NB4 (cell line): ENCODE measurements around the gene CFAP91.

Experiments used
- DNase-seq: peaks from one replicate; pipeline ENCODE4 v3.0.0; 2010; ENCODE audit warnings: low read depth
- H3K4me3 ChIP-seq: one replicate; pipeline ENCODE4 v1.5.1; 2011; ENCODE audit warnings: mild to moderate bottlenecking, low read depth, low read length, moderate library complexity
- MYC ChIP-seq: IDR thresholded peaks from 2 replicates; pipeline ENCODE4 v1.6.1; 2011; ENCODE audit warnings: low read depth, low read length
- POLR2A ChIP-seq: IDR thresholded peaks from 2 replicates; pipeline ENCODE4 v1.6.1; 2011; ENCODE audit warnings: mild to moderate bottlenecking; ENCODE audit not compliant: insufficient read length; ENCODE audit errors: extremely low read depth
- TF ChIP-seq, protein P1 (sequence below): IDR thresholded peaks from 2 replicates; pipeline ENCODE4 v1.6.1; 2011; ENCODE audit warnings: low read depth, low read length
- TF ChIP-seq, protein P2 (sequence below): IDR thresholded peaks from one replicate; pipeline ENCODE4 v1.5.1; 2012; ENCODE audit warnings: low read depth, low read length

CFAP91 gene

DNA sequence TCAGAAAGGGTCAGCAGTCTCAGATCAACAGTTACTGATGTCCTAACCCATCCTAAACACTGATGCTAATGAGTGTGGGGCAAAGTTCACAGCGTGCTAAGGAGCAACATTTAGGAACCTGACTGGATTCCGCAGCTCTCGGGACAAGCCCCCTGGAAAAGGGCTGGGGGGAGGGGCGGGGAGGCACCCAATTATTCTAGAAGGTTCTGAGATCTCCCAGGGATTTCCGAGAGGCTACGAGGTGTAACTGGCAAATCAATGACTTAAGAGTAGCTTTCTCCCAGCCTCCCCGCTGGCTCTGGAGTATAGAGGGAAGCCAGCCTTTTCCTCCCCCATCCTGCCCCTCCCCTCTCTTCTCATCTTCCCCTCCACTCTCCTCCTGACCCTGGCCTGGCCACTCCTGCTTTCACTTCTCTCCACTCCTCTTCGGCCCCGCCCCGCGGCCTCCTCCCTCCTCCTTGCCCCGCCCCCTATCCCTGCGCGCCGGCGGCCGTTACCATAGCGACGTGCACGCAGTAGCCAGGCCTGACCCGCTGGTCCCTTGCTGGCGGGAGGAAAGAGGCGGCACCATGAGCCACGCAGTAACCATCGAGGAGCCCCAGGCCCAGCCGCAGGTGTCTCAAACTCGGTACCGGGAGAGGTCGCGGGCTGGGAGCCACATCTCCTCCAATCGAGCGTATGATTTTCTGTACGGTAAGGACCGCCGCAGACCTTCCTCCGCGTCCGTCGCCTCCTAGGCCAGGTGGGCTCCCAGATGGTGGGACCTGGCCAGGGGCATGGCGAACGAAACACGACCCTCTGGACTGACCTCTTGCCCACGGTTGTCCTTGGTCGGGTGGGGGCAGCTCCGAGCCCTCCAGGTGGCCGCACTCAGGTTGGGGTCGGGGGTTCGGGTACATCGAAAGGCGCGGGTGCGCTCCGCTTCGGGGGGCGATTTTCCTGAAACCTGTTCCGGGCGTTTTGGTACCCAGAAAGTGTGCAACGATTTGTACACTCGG is at the start of gene CFAP91:
CFAP91 (plus strand) TSS at position 493 of the 998 bp plus-strand sequence; CDS start at position 570, 77 bp downstream.
- TF ChIP-seq MYC = no peak
- TF ChIP-seq POLR2A = no peak
- TF ChIP-seq, protein P1, sequence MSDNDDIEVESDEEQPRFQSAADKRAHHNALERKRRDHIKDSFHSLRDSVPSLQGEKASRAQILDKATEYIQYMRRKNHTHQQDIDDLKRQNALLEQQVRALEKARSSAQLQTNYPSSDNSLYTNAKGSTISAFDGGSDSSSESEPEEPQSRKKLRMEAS = no peak
- no peak for DNase-seq
- H3K4me3 ChIP-seq = no peak within 1 kb of the TSS

DNA sequence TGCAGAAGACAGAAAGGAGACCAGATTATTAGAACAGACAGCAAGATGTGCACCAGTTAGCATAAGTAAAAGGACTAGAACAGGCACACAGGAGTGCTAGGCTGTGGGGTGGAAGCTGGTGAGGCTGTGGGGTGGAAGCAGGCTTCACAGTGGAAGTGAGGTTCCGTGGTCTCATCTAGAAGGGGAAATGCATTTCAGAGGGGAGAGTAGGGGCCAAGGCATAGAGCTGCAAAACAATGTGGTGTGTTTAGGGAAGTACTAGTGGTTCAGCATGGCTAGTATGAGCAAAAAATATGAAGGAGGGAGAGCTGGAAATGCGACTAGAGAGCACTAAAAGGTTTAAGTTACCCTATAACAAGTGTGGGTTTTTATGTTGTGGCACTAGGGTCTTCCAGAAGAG is 48.9 kb upstream of the CFAP91 start:
- TF ChIP-seq POLR2A (no peak), MYC (no peak)
- TF ChIP-seq, protein P2, sequence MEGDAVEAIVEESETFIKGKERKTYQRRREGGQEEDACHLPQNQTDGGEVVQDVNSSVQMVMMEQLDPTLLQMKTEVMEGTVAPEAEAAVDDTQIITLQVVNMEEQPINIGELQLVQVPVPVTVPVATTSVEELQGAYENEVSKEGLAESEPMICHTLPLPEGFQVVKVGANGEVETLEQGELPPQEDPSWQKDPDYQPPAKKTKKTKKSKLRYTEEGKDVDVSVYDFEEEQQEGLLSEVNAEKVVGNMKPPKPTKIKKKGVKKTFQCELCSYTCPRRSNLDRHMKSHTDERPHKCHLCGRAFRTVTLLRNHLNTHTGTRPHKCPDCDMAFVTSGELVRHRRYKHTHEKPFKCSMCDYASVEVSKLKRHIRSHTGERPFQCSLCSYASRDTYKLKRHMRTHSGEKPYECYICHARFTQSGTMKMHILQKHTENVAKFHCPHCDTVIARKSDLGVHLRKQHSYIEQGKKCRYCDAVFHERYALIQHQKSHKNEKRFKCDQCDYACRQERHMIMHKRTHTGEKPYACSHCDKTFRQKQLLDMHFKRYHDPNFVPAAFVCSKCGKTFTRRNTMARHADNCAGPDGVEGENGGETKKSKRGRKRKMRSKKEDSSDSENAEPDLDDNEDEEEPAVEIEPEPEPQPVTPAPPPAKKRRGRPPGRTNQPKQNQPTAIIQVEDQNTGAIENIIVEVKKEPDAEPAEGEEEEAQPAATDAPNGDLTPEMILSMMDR = no peak
- TF ChIP-seq, protein P1 = no peak
- peak; percentile 54 for DNase-seq
- no peak overlapping the region for H3K4me3 ChIP-seq

DNA sequence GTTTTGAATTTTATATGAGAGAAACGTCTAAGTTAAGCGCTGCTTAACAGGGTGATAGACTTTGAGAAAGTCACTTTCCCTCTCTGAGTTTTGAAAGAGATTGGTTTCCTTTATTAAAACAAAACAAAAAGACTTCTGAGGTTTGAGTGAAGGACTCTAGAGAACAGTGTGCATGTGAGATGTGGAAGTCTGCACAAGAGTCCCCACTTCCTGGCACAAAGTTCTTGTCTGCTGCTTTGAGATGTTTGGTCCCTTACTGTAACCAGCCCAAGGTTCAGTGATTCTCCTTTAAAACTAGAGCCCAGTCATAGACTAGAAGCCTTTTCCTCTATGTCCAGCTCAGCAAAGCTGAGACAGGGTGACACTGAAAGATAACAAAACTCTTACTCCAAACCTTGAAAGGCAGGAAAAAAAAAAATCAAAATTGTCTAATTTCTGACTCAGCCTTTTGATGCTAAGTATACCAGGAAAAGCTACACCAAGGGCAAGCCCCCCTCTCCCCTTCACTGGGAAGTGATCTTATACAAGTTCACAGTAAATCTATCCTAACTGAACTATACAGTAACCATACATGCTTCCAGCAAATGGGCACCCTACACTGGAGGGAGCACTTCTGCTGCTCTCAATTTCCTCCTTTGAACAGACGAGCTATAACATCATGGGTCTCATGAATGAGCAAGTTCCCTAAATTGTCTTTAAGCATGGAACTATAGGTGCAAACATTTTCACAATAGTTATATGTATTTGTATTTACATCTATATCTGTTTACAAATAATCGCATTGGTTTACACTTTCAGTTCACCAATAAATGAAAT is 44.7 kb upstream of the CFAP91 start:
- TF ChIP-seq, protein P1 = no peak
- TF ChIP-seq, protein P2 = no peak
- TF ChIP-seq POLR2A (no peak), MYC (no peak)
- DNase-seq = peak; percentile 23
- no peak overlapping the region for H3K4me3 ChIP-seq

DNA sequence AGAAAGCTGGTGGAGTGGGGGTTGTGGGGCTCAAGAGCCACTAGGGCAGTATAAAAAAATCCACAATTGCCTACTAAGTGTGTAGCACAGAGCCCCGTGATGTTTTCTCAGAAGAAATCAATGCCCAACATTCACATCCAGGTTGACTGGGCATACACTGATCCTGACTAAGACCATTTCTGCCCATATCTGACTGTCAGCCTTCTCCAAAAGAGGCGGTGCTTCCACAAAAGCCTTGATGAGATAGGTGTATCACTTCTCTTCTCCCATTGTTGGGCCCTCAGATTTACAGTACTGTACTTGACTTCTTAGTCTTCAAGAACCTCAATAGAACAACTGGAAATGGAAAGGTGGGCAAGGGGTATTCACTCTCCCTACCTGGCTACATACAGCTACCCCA is 43.8 kb upstream of the CFAP91 start:
- no peak for DNase-seq
- H3K4me3 ChIP-seq = no peak overlapping the region
- TF ChIP-seq, protein P1 = no peak
- no peak for TF ChIP-seq MYC
- TF ChIP-seq, protein P2 = no peak
- no peak for TF ChIP-seq POLR2A

DNA sequence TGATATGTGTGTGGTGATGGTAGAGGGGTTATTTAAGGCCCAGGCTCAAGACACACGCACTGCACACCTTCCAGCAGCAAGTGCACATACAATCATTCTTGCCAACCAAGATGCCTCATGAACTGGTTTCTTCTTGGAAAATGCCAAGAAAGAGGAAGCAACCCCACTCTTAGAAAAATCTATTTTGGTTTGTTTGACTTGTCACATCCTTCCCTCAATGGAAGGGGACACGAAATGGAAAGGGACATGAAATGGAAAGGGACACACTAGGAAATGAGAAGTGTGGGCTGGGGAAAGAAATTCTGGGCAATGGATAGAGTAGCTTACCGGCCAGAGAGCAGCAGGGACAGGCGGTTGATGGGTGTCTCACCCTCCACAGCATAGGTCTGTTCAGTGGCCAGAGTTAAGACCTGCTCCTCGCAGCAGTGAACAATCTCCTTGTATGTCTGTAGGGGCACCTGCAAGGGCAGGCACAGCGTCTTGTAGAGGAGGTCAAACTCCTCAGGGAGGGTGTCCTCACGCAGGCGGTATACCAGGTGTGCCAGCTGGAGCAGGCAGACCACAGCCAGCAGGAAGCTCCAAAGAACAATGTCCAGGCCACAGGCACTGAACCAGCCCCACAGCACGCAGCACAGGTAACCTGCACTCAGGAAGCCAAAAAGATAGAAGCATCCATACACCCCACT is 43.1 kb upstream of the CFAP91 start:
- H3K4me3 ChIP-seq = no peak overlapping the region
- TF ChIP-seq, protein P1 = no peak
- TF ChIP-seq, protein P2 = no peak
- TF ChIP-seq POLR2A (no peak), MYC (no peak)

More for the DNA sequence above, 43.1 kb upstream of the CFAP91 start:
- no peak for DNase-seq
